ENCODE data around the gene LRRC73.

- TF ChIP-seq EZH2phosphoT487 (IDR thresholded peaks at IDR 0.05; ENCODE audit: borderline replicate concordance, low read length): no peak
- TF ChIP-seq CTCF (conservative IDR thresholded peaks at IDR 0.05; ENCODE audit: low read depth, low read length): no peak
- TF ChIP-seq EZH2 (IDR thresholded peaks at IDR 0.05; ENCODE audit: low read length, unreplicated experiment): no peak
Observed at GRCh38 chr6:43494766-43495165, 15.4 kb downstream of the LRRC73 start.

Data from PC-3 (cell line).